DND-41 (cell line): ENCODE measurements around the gene CTNNBL1.
A peak's percentile ranks its signal among the peaks of the same experiment; 100 is the strongest.

ENCODE experiments used
- ATAC-seq: fragments of 200-7000 bp; cut with Tn5 transposase; 3 replicates; pipeline ENCODE4 v1.9.1; 2021; ENCODE audit warnings: low read depth; ENCODE audit not compliant: insufficient read depth
- DNase-seq: peaks from one replicate; pipeline ENCODE4 v3.0.0-alpha.2; 2020
- H2AFZ ChIP-seq: 2 replicates; pipeline ENCODE4 v1.6.0; 2012; ENCODE audit warnings: low read depth, low read length
- H3K27ac ChIP-seq: 2 replicates; pipeline ENCODE4 v1.5.1; 2012; ENCODE audit warnings: low read length, inconsistent platforms
- H3K27me3 ChIP-seq: fragments of 200-600 bp; sonication (generic); 2 replicates; pipeline ENCODE4 v1.6.0; 2012; ENCODE audit warnings: low read length, mild to moderate bottlenecking, inconsistent platforms; ENCODE audit not compliant: insufficient read depth, poor library complexity
- H3K36me3 ChIP-seq: 2 replicates; pipeline ENCODE4 v1.5.1; 2012; ENCODE audit warnings: low read length, inconsistent platforms; ENCODE audit not compliant: insufficient read depth
- H3K4me1 ChIP-seq: 2 replicates; pipeline ENCODE4 v1.5.1; 2012; ENCODE audit warnings: mild to moderate bottlenecking, low read length; ENCODE audit not compliant: insufficient read depth
- H3K4me2 ChIP-seq: 2 replicates; pipeline ENCODE4 v1.6.0; 2012; ENCODE audit warnings: mild to moderate bottlenecking, moderate library complexity, low read length, inconsistent platforms; ENCODE audit not compliant: insufficient read depth
- H3K4me3 ChIP-seq, 2 experiments: fragments of 200-600 bp in 1 of 2; shearing (Covaris generic) in 1 of 2; 2 replicates each; pipeline ENCODE4 v1.5.1; 2012 to 2016; ENCODE audit warnings: inconsistent platforms in 2 of 2, low read length in 2 of 2, mild to moderate bottlenecking in 2 of 2, low read depth in 1 of 2, moderate library complexity in 1 of 2
- H3K79me2 ChIP-seq: 2 replicates; pipeline ENCODE4 v1.6.0; 2012; ENCODE audit warnings: low read length, inconsistent platforms; ENCODE audit not compliant: insufficient read depth
- H3K9ac ChIP-seq: 2 replicates; pipeline ENCODE4 v1.6.0; 2012; ENCODE audit warnings: low read depth, mild to moderate bottlenecking, inconsistent platforms, low read length, moderate library complexity
- H3K9me3 ChIP-seq: 2 replicates; pipeline ENCODE4 v1.5.1; 2012; ENCODE audit warnings: low read length, moderate library complexity, mild to moderate bottlenecking, inconsistent platforms; ENCODE audit not compliant: insufficient read depth, severe bottlenecking
- H4K20me1 ChIP-seq: 2 replicates; pipeline ENCODE4 v1.6.0; 2012; ENCODE audit warnings: low read length; ENCODE audit not compliant: insufficient read depth
- CTCF ChIP-seq: IDR thresholded peaks from 2 replicates; pipeline ENCODE4 v1.5.1; 2012; ENCODE audit warnings: borderline replicate concordance, low read length, moderate library complexity, mild to moderate bottlenecking; ENCODE audit not compliant: poor library complexity, severe bottlenecking; ENCODE audit errors: extremely low read depth
- EZH2 ChIP-seq: IDR thresholded peaks from 3 replicates; pipeline ENCODE4 v1.6.1; 2012; ENCODE audit warnings: borderline replicate concordance, low read depth, mild to moderate bottlenecking, moderate library complexity, low read length, inconsistent platforms; ENCODE audit not compliant: severe bottlenecking

Gene CTNNBL1

GRCh38 chr20:37898233-37899104, 204.6 kb downstream of the CTNNBL1 start:
- Histone ChIP-seq H3K27me3 (no peaks in the 10 kb centered on the region), H4K20me1 (peaks cover 22% of the 10 kb centered on the region), H3K4me3 (no peak overlapping the region), H2AFZ (no peak overlapping the region), H3K4me1 (no peaks in the 10 kb centered on the region), H3K9ac (no peak overlapping the region), H3K36me3 (no peaks in the 10 kb centered on the region), H3K27ac (no peak overlapping the region), H3K9me3 (no peaks in the 10 kb centered on the region), H3K79me2 (no peaks in the 10 kb centered on the region), H3K4me2 (no peak overlapping the region)
- DNase-seq (no peak), ATAC-seq (no peak)
- TF ChIP-seq EZH2 (no peak), CTCF (no peak)

- no peak overlapping the region for H3K9ac ChIP-seq
- no peaks in the 10 kb centered on the region for H3K27me3 ChIP-seq
- no peaks in the 10 kb centered on the region for H3K4me1 ChIP-seq
- peaks cover 29% of the 10 kb centered on the region for H4K20me1 ChIP-seq
- no peak overlapping the region for H2AFZ ChIP-seq
- H3K4me3 ChIP-seq = no peak overlapping the region
- no peaks in the 10 kb centered on the region for H3K36me3 ChIP-seq
- TF ChIP-seq EZH2 (no peak), CTCF (no peak)
- ATAC-seq (no peak), DNase-seq (no peak)
- no peak overlapping the region for H3K4me2 ChIP-seq
- no peak overlapping the region for H3K27ac ChIP-seq
- no peaks in the 10 kb centered on the region for H3K9me3 ChIP-seq
- no peaks in the 10 kb centered on the region for H3K79me2 ChIP-seq
Measured at GRCh38 chr20:37899105-37900045, 205.5 kb downstream of the CTNNBL1 start.

- Histone ChIP-seq H3K4me2 (no peak overlapping the region), H3K79me2 (no peaks in the 10 kb centered on the region), H3K27me3 (no peaks in the 10 kb centered on the region), H2AFZ (no peak overlapping the region), H3K27ac (no peak overlapping the region), H3K4me3 (no peak overlapping the region), H3K9me3 (no peaks in the 10 kb centered on the region), H4K20me1 (peaks cover 35% of the 10 kb centered on the region), H3K4me1 (no peaks in the 10 kb centered on the region), H3K9ac (no peak overlapping the region), H3K36me3 (no peaks in the 10 kb centered on the region)
- TF ChIP-seq CTCF (no peak), EZH2 (no peak)
- DNase-seq = peak; percentile 29
- ATAC-seq = peak; percentile 33; the same call in 1 of the 3 replicates
Measured at GRCh38 chr20:37901240-37901639, 207.4 kb downstream of the CTNNBL1 start.
